Mesendoderm (in vitro differentiated cells): Measurements from ENCODE around the gene CKAP2L.

Source experiments
- DNase-seq: peaks from one replicate; pipeline ENCODE4 v3.0.0; 2013
- H2AK5ac ChIP-seq: 2 replicates; pipeline ENCODE4 v1.6.1; 2013; ENCODE audit warnings: low read length, inconsistent platforms
- H2BK120ac ChIP-seq: 2 replicates; pipeline ENCODE4 v1.6.1; 2013; ENCODE audit warnings: low read depth, mild to moderate bottlenecking, low read length, moderate library complexity, mixed read lengths
- H2BK15ac ChIP-seq: replicated peaks from 2 replicates; pipeline ENCODE4 v1.6.1; 2013; ENCODE audit warnings: low read depth, mild to moderate bottlenecking, moderate library complexity
- H2BK5ac ChIP-seq: 2 replicates; pipeline ENCODE4 v1.6.1; 2013; ENCODE audit warnings: low read length, inconsistent platforms
- H3K18ac ChIP-seq: 2 replicates; pipeline ENCODE4 v1.6.1; 2013; ENCODE audit warnings: mild to moderate bottlenecking, low read length, mixed read lengths
- H3K23ac ChIP-seq: one replicate; pipeline ENCODE4 v1.6.1; 2013; ENCODE audit warnings: low read length
- H3K27ac ChIP-seq: 2 replicates; pipeline ENCODE4 v1.5.1; 2013; ENCODE audit warnings: low read depth, mild to moderate bottlenecking, inconsistent platforms, low read length, moderate library complexity
- H3K27me3 ChIP-seq: 2 replicates; pipeline ENCODE4 v1.6.1; 2013; ENCODE audit warnings: low read length, control low read depth, mild to moderate bottlenecking, inconsistent platforms; ENCODE audit not compliant: insufficient read depth, poor library complexity
- H3K36me3 ChIP-seq: 2 replicates; pipeline ENCODE4 v1.6.1; 2013; ENCODE audit warnings: low read length, inconsistent platforms; ENCODE audit not compliant: control insufficient read depth, insufficient read depth
- H3K4ac ChIP-seq: one replicate; pipeline ENCODE4 v1.6.1; 2013; ENCODE audit warnings: low read depth, mild to moderate bottlenecking, low read length, moderate library complexity
- H3K4me1 ChIP-seq: 2 replicates; pipeline ENCODE4 v1.6.1; 2013; ENCODE audit warnings: low read depth, low read length, inconsistent platforms; ENCODE audit not compliant: control insufficient read depth
- H3K4me2 ChIP-seq: 2 replicates; pipeline ENCODE4 v1.6.1; 2013; ENCODE audit warnings: low read length
- H3K4me3 ChIP-seq: 2 replicates; pipeline ENCODE4 v1.5.1; 2013; ENCODE audit warnings: mild to moderate bottlenecking, low read length
- H3K56ac ChIP-seq: one replicate; pipeline ENCODE4 v1.6.1; 2013; ENCODE audit warnings: low read length
- H3K79me1 ChIP-seq: 2 replicates; pipeline ENCODE4 v1.6.1; 2013; ENCODE audit warnings: low read length, inconsistent platforms
- H3K79me2 ChIP-seq: 2 replicates; pipeline ENCODE4 v1.6.1; 2013; ENCODE audit warnings: mild to moderate bottlenecking, low read length; ENCODE audit not compliant: control insufficient read depth, insufficient read depth
- H3K9ac ChIP-seq: 2 replicates; pipeline ENCODE4 v1.6.1; 2013; ENCODE audit warnings: low read length, inconsistent platforms
- H4K5ac ChIP-seq: one replicate; pipeline ENCODE4 v1.6.1; 2013; ENCODE audit warnings: low read length
- H4K8ac ChIP-seq: one replicate; pipeline ENCODE4 v1.6.1; 2013; ENCODE audit warnings: low read depth, mild to moderate bottlenecking, control low read depth, low read length, moderate library complexity
- WGBS: extraction: QIAGEN DNeasy Blood & Tissue Kit; methylation state at CpG from one replicate; pipeline ENCODE4 v1.1.7; 2013; ENCODE audit warnings: low lambda C conversion rate, missing lambda C conversion rate; ENCODE audit not compliant: insufficient coverage; ENCODE audit errors: extremely low coverage; 5-methylcytosine and 5-hydroxymethylcytosine counted together

Gene CKAP2L

GRCh38 chr2:112756207-112756606, 8.2 kb downstream of the CKAP2L start:
- peaks cover 7% of the 10 kb centered on the region for H3K36me3 ChIP-seq
- peaks cover 1% of the 10 kb centered on the region for H3K79me1 ChIP-seq
- H4K8ac ChIP-seq = no peak overlapping the region
- no peak overlapping the region for H2AK5ac ChIP-seq
- no peak overlapping the region for H3K4me3 ChIP-seq
- no peak overlapping the region for H3K18ac ChIP-seq
- no peaks in the 10 kb centered on the region for H3K4me1 ChIP-seq
- no peak overlapping the region for H2BK15ac ChIP-seq
- no peak overlapping the region for H2BK5ac ChIP-seq
- WGBS = no CpG with 5 or more reads among the region's 3 CpGs
- H3K23ac ChIP-seq = no peak overlapping the region
- H3K56ac ChIP-seq = no peak overlapping the region
- no peak overlapping the region for H3K9ac ChIP-seq
- DNase-seq = no peak
- H3K4me2 ChIP-seq = no peak overlapping the region
- no peak overlapping the region for H4K5ac ChIP-seq
- H3K79me2 ChIP-seq = no peaks in the 10 kb centered on the region
- H2BK120ac ChIP-seq = no peak overlapping the region
- H3K27ac ChIP-seq = no peak overlapping the region
- H3K27me3 ChIP-seq = no peaks in the 10 kb centered on the region
- no peak overlapping the region for H3K4ac ChIP-seq

- Histone ChIP-seq H3K23ac (no peak overlapping the region), H3K56ac (no peak overlapping the region), H3K4me1 (no peaks in the 10 kb centered on the region), H2BK15ac (no peak overlapping the region), H3K79me1 (peaks cover 1% of the 10 kb centered on the region), H4K5ac (no peak overlapping the region), H2BK120ac (no peak overlapping the region), H3K18ac (no peak overlapping the region), H3K4ac (no peak overlapping the region), H3K79me2 (no peaks in the 10 kb centered on the region), H3K4me2 (no peak overlapping the region), H3K9ac (no peak overlapping the region), H3K27me3 (no peaks in the 10 kb centered on the region), H3K36me3 (peaks cover 7% of the 10 kb centered on the region), H4K8ac (no peak overlapping the region), H2AK5ac (no peak overlapping the region), H3K4me3 (no peak overlapping the region), H2BK5ac (no peak overlapping the region), H3K27ac (no peak overlapping the region)
- no CpG with 5 or more reads among the region's 4 CpGs for WGBS
- DNase-seq = no peak
These were observed 9.0 kb downstream of the CKAP2L start for GRCh38 chr2:112755444-112755843.

GRCh38 chr2:112754564-112754963, 9.8 kb downstream of the CKAP2L start:
- H2AK5ac ChIP-seq = no peak overlapping the region
- peaks cover 1% of the 10 kb centered on the region for H3K79me1 ChIP-seq
- no peak overlapping the region for H3K23ac ChIP-seq
- H3K4me2 ChIP-seq = no peak overlapping the region
- H2BK5ac ChIP-seq = no peak overlapping the region
- H3K79me2 ChIP-seq = no peaks in the 10 kb centered on the region
- no CpG with 5 or more reads among the region's 1 CpG for WGBS
- no peak overlapping the region for H3K56ac ChIP-seq
- H3K36me3 ChIP-seq = peaks cover 7% of the 10 kb centered on the region
- H2BK15ac ChIP-seq = no peak overlapping the region
- H3K4ac ChIP-seq = no peak overlapping the region
- H3K4me3 ChIP-seq = no peak overlapping the region
- no peak for DNase-seq
- H3K9ac ChIP-seq = no peak overlapping the region
- no peak overlapping the region for H3K18ac ChIP-seq
- no peak overlapping the region for H2BK120ac ChIP-seq
- H4K5ac ChIP-seq = no peak overlapping the region
- no peak overlapping the region for H3K27ac ChIP-seq
- no peaks in the 10 kb centered on the region for H3K4me1 ChIP-seq
- H4K8ac ChIP-seq = no peak overlapping the region
- H3K27me3 ChIP-seq = no peaks in the 10 kb centered on the region

GRCh38 chr2:112752667-112753066, 11.7 kb downstream of the CKAP2L start:
- no peak overlapping the region for H2BK15ac ChIP-seq
- H4K8ac ChIP-seq = no peak overlapping the region
- H3K4me1 ChIP-seq = no peaks in the 10 kb centered on the region
- no peak overlapping the region for H3K9ac ChIP-seq
- peaks cover 7% of the 10 kb centered on the region for H3K36me3 ChIP-seq
- no CpG with 5 or more reads among the region's 4 CpGs for WGBS
- no peak overlapping the region for H2BK120ac ChIP-seq
- H2AK5ac ChIP-seq = no peak overlapping the region
- no peak overlapping the region for H3K23ac ChIP-seq
- no peak overlapping the region for H3K56ac ChIP-seq
- H3K79me2 ChIP-seq = no peaks in the 10 kb centered on the region
- no peak overlapping the region for H3K4me3 ChIP-seq
- H3K79me1 ChIP-seq = no peaks in the 10 kb centered on the region
- H3K18ac ChIP-seq = no peak overlapping the region
- no peak overlapping the region for H3K4me2 ChIP-seq
- H3K27me3 ChIP-seq = no peaks in the 10 kb centered on the region
- no peak for DNase-seq
- no peak overlapping the region for H2BK5ac ChIP-seq
- H4K5ac ChIP-seq = no peak overlapping the region
- no peak overlapping the region for H3K27ac ChIP-seq
- no peak overlapping the region for H3K4ac ChIP-seq

- Histone ChIP-seq H2BK15ac (no peak overlapping the region), H3K36me3 (peaks cover 4% of the 10 kb centered on the region)
These were observed 12.8 kb downstream of the CKAP2L start for GRCh38 chr2:112751451-112752197.

GRCh38 chr2:112750560-112750843, 13.9 kb downstream of the CKAP2L start:
- Histone ChIP-seq H3K79me1 (peaks cover 2% of the 10 kb centered on the region), H3K27ac (no peak overlapping the region), H3K9ac (no peak overlapping the region), H3K36me3 (peaks cover 2% of the 10 kb centered on the region), H2BK5ac (no peak overlapping the region), H3K56ac (no peak overlapping the region), H2AK5ac (no peak overlapping the region), H3K23ac (no peak overlapping the region), H3K4ac (no peak overlapping the region), H3K4me3 (no peak overlapping the region), H3K79me2 (no peaks in the 10 kb centered on the region), H3K27me3 (no peaks in the 10 kb centered on the region), H3K4me2 (no peak overlapping the region), H3K18ac (no peak overlapping the region), H3K4me1 (no peaks in the 10 kb centered on the region), H4K8ac (no peak overlapping the region), H2BK120ac (no peak overlapping the region), H2BK15ac (no peak overlapping the region), H4K5ac (no peak overlapping the region)
- DNase-seq = no peak

More at GRCh38 chr2:112751451-112752197, 12.8 kb downstream of the CKAP2L start:
- H3K18ac ChIP-seq = no peak overlapping the region
- H3K4me2 ChIP-seq = no peak overlapping the region
- H3K27ac ChIP-seq = no peak overlapping the region
- H3K23ac ChIP-seq = no peak overlapping the region
- no peak overlapping the region for H4K5ac ChIP-seq
- H3K4me3 ChIP-seq = no peak overlapping the region
- H3K4ac ChIP-seq = no peak overlapping the region
- no peak overlapping the region for H2BK5ac ChIP-seq
- H3K27me3 ChIP-seq = no peaks in the 10 kb centered on the region
- no peaks in the 10 kb centered on the region for H3K4me1 ChIP-seq
- H2BK120ac ChIP-seq = no peak overlapping the region
- H3K56ac ChIP-seq = no peak overlapping the region
- no peak overlapping the region for H3K9ac ChIP-seq
- no peak for DNase-seq
- H3K79me2 ChIP-seq = no peaks in the 10 kb centered on the region
- H3K79me1 ChIP-seq = peaks cover 2% of the 10 kb centered on the region
- H2AK5ac ChIP-seq = no peak overlapping the region
- no peak overlapping the region for H4K8ac ChIP-seq
